ENCODE data around the gene HARBI1. TPM values are rescaled to one million over a fixed set of nuclear protein-coding genes. Genes with fewer than 3 reads are reported as not detected.

Gene HARBI1
- total and polyA plus RNA-seq, 2 donors (not counting 3 experiments of a cell fraction or from before 2014, with no cell fraction given), result 2.7 to 4.7 TPM

- H3K9me1 ChIP-seq (replicated peaks; ENCODE audit: control insufficient read depth, extremely low read depth, insufficient read depth, low read length), result no peaks in the 10 kb centered on the region
- POLR2A ChIA-PET, result no interaction called here
- H3K4me3 ChIP-seq (replicated peaks in 1 of 3; ENCODE audit: insufficient read depth in 1 of 3, low read depth in 1 of 3, low read length in 3 of 3), result no peak overlapping the region
- CTCF ChIA-PET, result no interaction called here
- no peak overlapping the region for H3K9ac ChIP-seq (replicated peaks; ENCODE audit: extremely low read depth, insufficient read depth, low read length)
- peaks cover 13 to 36% of the 10 kb centered on the region in 2 experiments for H3K36me3 ChIP-seq (ENCODE audit: control insufficient read depth in 2 of 2, extremely low read depth in 1 of 2, insufficient read depth in 2 of 2, low read length in 2 of 2)
- FAIRE-seq (no peak), DNase-seq (ENCODE audit: low read depth, low spot score) (no peak)
- peaks cover 18% of the 10 kb centered on the region for H3K4me1 ChIP-seq (ENCODE audit: control insufficient read depth, extremely low read depth, insufficient read depth, low read length)
- H3K27me3 ChIP-seq (ENCODE audit: control insufficient read depth in 2 of 2, insufficient read depth in 2 of 2, low read length in 2 of 2), result no peaks in the 10 kb centered on the region
- TF ChIP-seq JUN (IDR thresholded peaks at IDR 0.05; ENCODE audit: borderline replicate concordance, insufficient read depth, insufficient read length, low read depth) (no peak), EZH2 (IDR thresholded peaks at IDR 0.05; ENCODE audit: borderline replicate concordance, low read depth, low read length, severe bottlenecking) (no peak), MYC (IDR thresholded peaks at IDR 0.05; ENCODE audit: low read depth, low read length) (no peak), POLR2A (IDR thresholded peaks at IDR 0.05; ENCODE audit: low read depth, low read length) (no peak), GATA2 (IDR thresholded peaks at IDR 0.05; ENCODE audit: insufficient read depth, insufficient read length, low read depth, low read length) (no peak), CTCF (IDR thresholded peaks at IDR 0.05; ENCODE audit: extremely low read depth in 1 of 2, insufficient read depth in 1 of 2, low read depth in 1 of 2, low read length in 2 of 2) (no peak), FOS (IDR thresholded peaks at IDR 0.05; ENCODE audit: borderline replicate concordance, insufficient read depth, low read length) (no peak), POLR2AphosphoS5 (IDR thresholded peaks at IDR 0.05; ENCODE audit: insufficient read depth, low read depth, low read length) (no peak), MAX (IDR thresholded peaks at IDR 0.05; ENCODE audit: insufficient read depth, insufficient read length) (no peak)
- H4K20me1 ChIP-seq (replicated peaks; ENCODE audit: control insufficient read depth, extremely low read depth, insufficient read depth, low read length), result no peaks in the 10 kb centered on the region
- dilution Hi-C loops (cut with MboI; ENCODE audit: extremely low pct_ligation_motif_present, low sequenced_read_pairs), result no loop called here
- no peak overlapping the region for H3K27ac ChIP-seq (ENCODE audit: insufficient read depth, low read depth, low read length)
- H2AFZ ChIP-seq (ENCODE audit: low read depth, low read length), result no peak overlapping the region
- H3K4me2 ChIP-seq (ENCODE audit: insufficient read depth, low read length), result no peak overlapping the region
- no TSS peak for BruUV-seq (replicated peaks)
- H3K79me2 ChIP-seq (ENCODE audit: control insufficient read depth, insufficient read depth, low read length), result no peaks in the 10 kb centered on the region
- no peaks in the 10 kb centered on the region for H3K9me3 ChIP-seq (replicated peaks; ENCODE audit: control insufficient read depth, insufficient read depth, low read length)
- intact Hi-C loops (cut with micrococcal nuclease), result no loop called here
Measured at GRCh38 chr11:46665356-46665755, 48.3 kb upstream of the HARBI1 start.
